IMR-90 (cell line): Measurements from ENCODE around the gene FOXN3. TPM values are rescaled to one million over a fixed set of nuclear protein-coding genes. Genes with fewer than 3 reads are reported as not detected.

Experiments
- ATAC-seq: fragments of 200-7000 bp; cut with Tn5 transposase; 2 replicates; pipeline ENCODE4 v1.9.1; 2020; ENCODE audit warnings: low read depth, mild to moderate bottlenecking, moderate library complexity
- BruUV-seq: library from RNA; stranded (reverse); fragments of 400-500 nt; replicated peaks from 2 replicates; lab custom pipeline; 2021; lab: Mats Ljungman, UMichigan
- CTCF ChIA-PET: fragments of 300-600 bp; formaldehyde crosslinking; extraction: SDS; loops from one replicate; lab custom pipeline; 2021; ENCODE audit warnings: antibody characterized with exemption; lab: Yijun Ruan, JAX
- POLR2A ChIA-PET: fragments of 300-600 bp; sonication (Branson Sonifier 250); formaldehyde crosslinking; loops from one replicate; lab custom pipeline; 2022; ENCODE audit warnings: antibody characterized with exemption; ENCODE audit not compliant: unreplicated experiment; lab: Charles Lee
- DNase-seq: peaks from one replicate; pipeline ENCODE4 v3.0.0; 2013
- H2AFZ ChIP-seq: replicated peaks from 2 replicates; pipeline ENCODE3; 2013; ENCODE audit warnings: low read length, mild to moderate bottlenecking; ENCODE audit not compliant: poor library complexity
- H2AK5ac ChIP-seq: 2 replicates; pipeline ENCODE4 v1.6.1; 2013; ENCODE audit warnings: low read depth, low read length, inconsistent platforms
- H2AK9ac ChIP-seq: replicated peaks from 2 replicates; pipeline ENCODE3; 2013; ENCODE audit warnings: mild to moderate bottlenecking, low read depth, low read length, moderate library complexity; ENCODE audit not compliant: poor library complexity
- H2BK120ac ChIP-seq: 2 replicates; pipeline ENCODE4 v1.6.1; 2013; ENCODE audit warnings: low read depth, low read length, inconsistent platforms
- H2BK15ac ChIP-seq: 3 replicates; pipeline ENCODE4 v1.6.1; 2013; ENCODE audit warnings: low read depth, low read length, inconsistent platforms
- H2BK20ac ChIP-seq: 2 replicates; pipeline ENCODE4 v1.6.1; 2013; ENCODE audit warnings: low read depth, mild to moderate bottlenecking, inconsistent platforms, low read length, moderate library complexity
- H2BK5ac ChIP-seq: 2 replicates; pipeline ENCODE4 v1.6.1; 2013; ENCODE audit warnings: mild to moderate bottlenecking, low read depth, low read length, inconsistent platforms; ENCODE audit not compliant: poor library complexity, severe bottlenecking
- H3K14ac ChIP-seq: replicated peaks from 2 replicates; pipeline ENCODE4 v1.6.1; 2013; ENCODE audit warnings: low read depth, low read length, inconsistent platforms
- H3K18ac ChIP-seq: 2 replicates; pipeline ENCODE4 v1.6.1; 2013; ENCODE audit warnings: low read depth, low read length, control low read depth
- H3K23ac ChIP-seq: 2 replicates; pipeline ENCODE4 v1.6.1; 2013; ENCODE audit warnings: low read depth, low read length, inconsistent platforms
- H3K27ac ChIP-seq: 2 replicates; pipeline ENCODE4 v1.5.1; 2013; ENCODE audit warnings: mild to moderate bottlenecking, control low read depth, low read length; ENCODE audit not compliant: insufficient read depth
- H3K27me3 ChIP-seq: 2 replicates; pipeline ENCODE4 v1.6.1; 2013; ENCODE audit warnings: low read length; ENCODE audit not compliant: control insufficient read depth, insufficient read depth
- H3K36me3 ChIP-seq: 2 replicates; pipeline ENCODE4 v1.6.1; 2013; ENCODE audit warnings: low read length, mixed read lengths; ENCODE audit not compliant: control insufficient read depth, insufficient read depth
- H3K4ac ChIP-seq: 2 replicates; pipeline ENCODE4 v1.6.1; 2013; ENCODE audit warnings: low read depth, low read length, inconsistent platforms
- H3K4me1 ChIP-seq: 2 replicates; pipeline ENCODE4 v1.6.1; 2013; ENCODE audit warnings: low read length, mixed read lengths; ENCODE audit not compliant: control insufficient read depth, insufficient read depth
- H3K4me2 ChIP-seq: 2 replicates; pipeline ENCODE4 v1.6.1; 2013; ENCODE audit warnings: low read depth, mild to moderate bottlenecking, control low read depth, low read length, moderate library complexity
- H3K4me3 ChIP-seq: 2 replicates; pipeline ENCODE4 v1.5.1; 2013; ENCODE audit warnings: low read depth, mild to moderate bottlenecking, control low read depth, low read length, moderate library complexity; ENCODE audit not compliant: insufficient read depth
- H3K56ac ChIP-seq: 2 replicates; pipeline ENCODE4 v1.6.1; 2013; ENCODE audit warnings: low read length, inconsistent platforms; ENCODE audit not compliant: insufficient read depth; ENCODE audit errors: extremely low read depth
- H3K79me1 ChIP-seq, 2 experiments: 2 replicates each; pipeline ENCODE4 v1.6.1; 2013; ENCODE audit warnings: low read length in 2 of 2, inconsistent platforms in 1 of 2, low read depth in 1 of 2
- H3K9ac ChIP-seq: 2 replicates; pipeline ENCODE4 v1.6.1; 2013; ENCODE audit warnings: low read depth, low read length, control low read depth
- H3K9me1 ChIP-seq: 2 replicates; pipeline ENCODE4 v1.6.1; 2013; ENCODE audit warnings: low read length, inconsistent platforms; ENCODE audit not compliant: insufficient read depth
- H3K9me3 ChIP-seq: 2 replicates; pipeline ENCODE4 v1.6.1; 2013; ENCODE audit warnings: low read length; ENCODE audit not compliant: control insufficient read depth, insufficient read depth
- H4K20me1 ChIP-seq: 2 replicates; pipeline ENCODE4 v1.6.1; 2013; ENCODE audit warnings: low read length, inconsistent platforms; ENCODE audit not compliant: insufficient read depth
- H4K5ac ChIP-seq: 2 replicates; pipeline ENCODE4 v1.6.1; 2013; ENCODE audit warnings: mild to moderate bottlenecking, low read depth, low read length, control low read depth
- H4K8ac ChIP-seq, 2 experiments: 2 replicates each; pipeline ENCODE4 v1.6.1; 2013; ENCODE audit warnings: low read depth in 2 of 2, low read length in 2 of 2, control low read depth in 1 of 2, inconsistent platforms in 1 of 2
- H4K91ac ChIP-seq: 2 replicates; pipeline ENCODE4 v1.6.1; 2013; ENCODE audit warnings: low read depth, low read length, inconsistent platforms; ENCODE audit not compliant: insufficient read depth
- BHLHE40 ChIP-seq: fragments of 150-350 bp; IDR thresholded peaks from 2 replicates; pipeline ENCODE4 v1.6.1; 2016; ENCODE audit warnings: mild to moderate bottlenecking, low read depth, low read length
- CEBPB ChIP-seq: IDR thresholded peaks from 2 replicates; pipeline ENCODE4 v1.6.1; 2012; ENCODE audit warnings: low read depth, low read length, improper control_type of control experiment
- CHD1 ChIP-seq: IDR thresholded peaks from 2 replicates; pipeline ENCODE4 v1.6.1; 2012; ENCODE audit warnings: low read depth, low read length, improper control_type of control experiment
- ELK1 ChIP-seq: fragments of 150-350 bp; IDR thresholded peaks from 2 replicates; pipeline ENCODE4 v1.6.1; 2016; ENCODE audit warnings: low read depth, mild to moderate bottlenecking, low read length, moderate library complexity, borderline replicate concordance
- FOS ChIP-seq: fragments of 150-350 bp; IDR thresholded peaks from 2 replicates; pipeline ENCODE4 v1.6.1; 2016; ENCODE audit warnings: low read depth, low read length
- MAFK ChIP-seq: IDR thresholded peaks from 2 replicates; pipeline ENCODE4 v1.6.1; 2012; ENCODE audit warnings: low read depth, low read length, improper control_type of control experiment
- MXI1 ChIP-seq: IDR thresholded peaks from 2 replicates; pipeline ENCODE4 v1.6.1; 2012; ENCODE audit warnings: low read depth, mild to moderate bottlenecking, low read length, moderate library complexity, borderline replicate concordance
- NFE2L2 ChIP-seq: fragments of 150-350 bp; IDR thresholded peaks from 2 replicates; pipeline ENCODE4 v1.6.1; 2016; ENCODE audit warnings: low read depth, mild to moderate bottlenecking, low read length
- RAD21 ChIP-seq: IDR thresholded peaks from 2 replicates; pipeline ENCODE4 v1.6.1; 2012; ENCODE audit warnings: low read length, improper control_type of control experiment
- RFX5 ChIP-seq: IDR thresholded peaks from 2 replicates; pipeline ENCODE4 v1.8.0; 2012; ENCODE audit warnings: low read depth, mild to moderate bottlenecking, low read length, moderate library complexity
- USF2 ChIP-seq: fragments of 150-350 bp; IDR thresholded peaks from 2 replicates; pipeline ENCODE4 v1.6.1; 2017; ENCODE audit warnings: mild to moderate bottlenecking, antibody characterized with exemption, low read length, low read depth
- WGBS, 2 experiments: methylation state at CpG; one replicate each; pipeline versions ENCODE4 v1.1.5 to v1.1.7; 2013; ENCODE audit warnings: missing lambda C conversion rate in 2 of 2; ENCODE audit not compliant: insufficient read length in 1 of 2; ENCODE audit errors: extremely low coverage in 2 of 2; 5-methylcytosine and 5-hydroxymethylcytosine counted together
- dilution Hi-C: fragments of 300-500 bp; cut with HindIII; formaldehyde crosslinking; loops from one replicate; pipeline ENCODE4 v1.14.3; 2018; ENCODE audit warnings: low sequenced_read_pairs; ENCODE audit not compliant: unreplicated experiment
- in situ Hi-C: fragments of 300-500 bp; cut with MboI; formaldehyde crosslinking; loops from 3 replicates; pipeline ENCODE4 v1.14.3; 2019; ENCODE audit warnings: low sequenced_read_pairs, inconsistent platforms, mixed read lengths
- intact Hi-C: fragments of 100-400 bp; cut with micrococcal nuclease; formaldehyde crosslinking; loops from 2 replicates; pipeline ENCODE4 v1.10.0; 2022
- polyA plus RNA-seq, 3 experiments: library from polyadenylated mRNA; depleted of rRNA; stranded (reverse); fragments of >200 nt; gene quantifications; 2 replicates each; pipeline ENCODE4 v1.2.3, GENCODE V29; 2012; ENCODE audit warnings: low replicate concordance in 1 of 3
- total RNA-seq: library from RNA; depleted of rRNA; stranded (reverse); fragments of >200 nt; gene quantifications from 2 replicates; pipeline ENCODE4 v1.2.3, GENCODE V29; 2012

The FOXN3 gene
- total and polyA plus RNA-seq, 2 of the 4 experiments (the other 2 are of a cell fraction): 22.6 to 33.7 TPM

- Histone ChIP-seq H3K4me3 (no peak overlapping the region), H3K9me1 (peaks cover 27% of the 10 kb centered on the region), H3K14ac (no peak overlapping the region), H4K91ac (no peak overlapping the region), H2BK5ac (no peak overlapping the region), H3K27ac (no peak overlapping the region), H4K8ac (no peak overlapping the region), H3K4ac (no peak overlapping the region), H3K56ac (no peak overlapping the region), H2AK9ac (no peak overlapping the region), H2BK120ac (no peak overlapping the region), H3K9ac (no peak overlapping the region), H3K36me3 (peaks cover 5% of the 10 kb centered on the region), H3K4me2 (no peak overlapping the region), H2BK15ac (no peak overlapping the region), H3K79me1 (peaks cover 58 to 87% of the 10 kb centered on the region in 2 experiments), H2AK5ac (no peak overlapping the region), H3K9me3 (no peaks in the 10 kb centered on the region), H3K4me1 (peaks cover 23% of the 10 kb centered on the region), H2BK20ac (no peak overlapping the region), H3K18ac (no peak overlapping the region), H4K5ac (no peak overlapping the region), H4K20me1 (peaks cover 28% of the 10 kb centered on the region), H2AFZ (no peak overlapping the region), H3K27me3 (no peaks in the 10 kb centered on the region), H3K23ac (no peak overlapping the region)
- dilution Hi-C loops (no loop called here), in situ Hi-C loops (no loop called here), intact Hi-C loops (no loop called here)
- CTCF ChIA-PET: no interaction called here
- POLR2A ChIA-PET: no interaction called here
- no TSS peak for BruUV-seq
- DNase-seq (no peak), ATAC-seq (no peak)
- 87% methylated on average over 3 of the region's 4 CpGs; no CpG with 5 or more reads in 1 of the 2 experiments for WGBS, 2 experiments
- TF ChIP-seq FOS: no peak
- no peak for TF ChIP-seq BHLHE40
- TF ChIP-seq ELK1: no peak
- TF ChIP-seq CHD1: no peak
- no peak for TF ChIP-seq MXI1
- no peak for TF ChIP-seq MAFK
- no peak for TF ChIP-seq NFE2L2
- no peak for TF ChIP-seq RAD21
- no peak for TF ChIP-seq CEBPB
- no peak for TF ChIP-seq RFX5
- no peak for TF ChIP-seq USF2
Measured at GRCh38 chr14:89325959-89326358, 91.1 kb downstream of the FOXN3 start.
